K562 (cell line): ENCODE measurements around the gene USP1. TPM values are rescaled to one million over a fixed set of nuclear protein-coding genes. Genes with fewer than 3 reads are reported as not detected.

Source experiments
- BACH1 ChIP-seq: fragments of 200-800 bp; sonication (Bioruptor generic); IDR thresholded peaks from 2 replicates; pipeline ENCODE4 v1.6.1; 2016; ENCODE audit warnings: missing genetic modification characterization, missing compliant biosample characterization
- BHLHE40 ChIP-seq: IDR thresholded peaks from 2 replicates; pipeline ENCODE4 v1.6.1; 2011; ENCODE audit warnings: low read length, improper control_type of control experiment
- C11orf30 ChIP-seq: fragments of 450-650 bp; IDR thresholded peaks from 2 replicates; pipeline ENCODE4 v1.6.1; 2016; ENCODE audit warnings: low read depth, mild to moderate bottlenecking
- CBFA2T3 ChIP-seq: fragments of 450-650 bp; IDR thresholded peaks from 2 replicates; pipeline ENCODE4 v1.6.1; 2017
- CC2D1A ChIP-seq: fragments of 450-650 bp; IDR thresholded peaks from 2 replicates; pipeline ENCODE4 v1.6.1; 2017; ENCODE audit warnings: mild to moderate bottlenecking
- HLTF ChIP-seq: fragments of 450-650 bp; IDR thresholded peaks from 2 replicates; pipeline ENCODE4 v1.6.1; 2016
- HNRNPH1 ChIP-seq: fragments of 200-400 bp; formaldehyde crosslinking; optimal IDR thresholded peaks from 2 replicates; pipeline ENCODE3; 2017; ENCODE audit warnings: low read depth, mild to moderate bottlenecking, low read length, moderate library complexity
- KLF1 ChIP-seq: fragments of 450-650 bp; IDR thresholded peaks from 2 replicates; pipeline ENCODE4 v1.6.1; 2016; ENCODE audit warnings: missing genetic modification characterization, missing compliant biosample characterization
- LARP7 ChIP-seq: fragments of 450-650 bp; IDR thresholded peaks from 2 replicates; pipeline ENCODE4 v1.6.1; 2016
- MAFG ChIP-seq: fragments of 450-650 bp; conservative IDR thresholded peaks from 2 replicates; pipeline ENCODE4 v1.6.1; 2016; ENCODE audit warnings: missing genetic modification characterization, missing compliant biosample characterization
- MCM2 ChIP-seq: fragments of 450-650 bp; IDR thresholded peaks from 2 replicates; pipeline ENCODE4 v1.6.1; 2017; ENCODE audit warnings: low read depth, mild to moderate bottlenecking
- OTX1 ChIP-seq: fragments of 450-650 bp; formaldehyde crosslinking; IDR thresholded peaks from 2 replicates; pipeline ENCODE4 v1.4.0; 2022; ENCODE audit warnings: mild to moderate bottlenecking
- PTRF ChIP-seq: fragments of 450-650 bp; IDR thresholded peaks from 2 replicates; pipeline ENCODE4 v1.6.1; 2016; ENCODE audit warnings: mild to moderate bottlenecking, missing genetic modification characterization, missing compliant biosample characterization
- YY1 ChIP-seq, 3 experiments: IDR thresholded peaks; 2 replicates each; pipeline ENCODE4 v1.6.1; 2011; ENCODE audit warnings: low read length in 2 of 3, mild to moderate bottlenecking in 2 of 3, moderate library complexity in 2 of 3, borderline replicate concordance in 1 of 3, control low read depth in 1 of 3, low read depth in 1 of 3; ENCODE audit not compliant: insufficient read depth in 3 of 3, insufficient replicate concordance in 2 of 3, control insufficient read depth in 1 of 3, insufficient read length in 1 of 3; ENCODE audit errors: extremely low read depth in 1 of 3
- ZNF143 ChIP-seq: sonication (generic); formaldehyde crosslinking; IDR thresholded peaks from 2 replicates; pipeline ENCODE4 v1.9.0; 2022; ENCODE audit warnings: mild to moderate bottlenecking, missing genetic modification reagents
- ZNF175 ChIP-seq: fragments of 200-800 bp; sonication (Bioruptor generic); IDR thresholded peaks from 2 replicates; pipeline ENCODE4 v1.6.1; 2016; ENCODE audit warnings: low read depth, mild to moderate bottlenecking, missing genetic modification characterization, missing compliant biosample characterization
- ZNF239 ChIP-seq: fragments of 250-450 bp; sonication (Bioruptor Pico); IDR thresholded peaks from 2 replicates; pipeline ENCODE4 v1.4.0; 2020; ENCODE audit warnings: mild to moderate bottlenecking
- ZNF280A ChIP-seq: fragments of 450-650 bp; IDR thresholded peaks from 2 replicates; pipeline ENCODE4 v1.6.1; 2018; ENCODE audit warnings: mild to moderate bottlenecking, low read depth; ENCODE audit not compliant: partially characterized antibody
- ZNF3 ChIP-seq: fragments of 250-450 bp; sonication (Bioruptor Pico); IDR thresholded peaks from 2 replicates; pipeline ENCODE4 v1.5.0; 2021; ENCODE audit warnings: mild to moderate bottlenecking, moderate library complexity
- polyA plus RNA-seq, 8 experiments: library from polyadenylated mRNA; depleted of rRNA in 4 of 8; stranded (reverse) in 5 of 8; unstranded in 3 of 8; fragments of >200 nt; fragmentation: Nextera tagmentation in 2 of 8; fragmentation: Illumina TruSeq in 1 of 8; extraction: Ambion mirVana in 2 of 8; extraction: Trizol in 1 of 8; gene quantifications; 2 replicates each; pipeline versions ENCODE4 v1.2.1 to v1.2.3, GENCODE V29; 2011 to 2014; ENCODE audit warnings: inconsistent platforms in 1 of 8, missing spikeins in 1 of 8
- total RNA-seq, 7 experiments: library from RNA; depleted of rRNA in 6 of 7; stranded (reverse); fragments of >200 nt in 6 of 7; fragmentation: Illumina TruSeq in 2 of 7; extraction: Trizol in 2 of 7; gene quantifications; 2 replicates each; pipeline versions ENCODE4 v1.2.1 to v1.2.3, GENCODE V29; 2011 to 2021; ENCODE audit warnings: low replicate concordance in 1 of 7
- TF ChIP-seq, protein P1 (sequence below): fragments of 250-450 bp; sonication (Bioruptor Pico); IDR thresholded peaks from 2 replicates; pipeline ENCODE4 v1.5.0; 2021; ENCODE audit warnings: mild to moderate bottlenecking, borderline replicate concordance
- TF ChIP-seq, protein P2 (sequence below): fragments of 250-450 bp; sonication (Bioruptor Pico); IDR thresholded peaks from 2 replicates; pipeline ENCODE4 v1.9.0; 2021; ENCODE audit warnings: mild to moderate bottlenecking, inconsistent platforms
- TF ChIP-seq, protein P3 (sequence below): sonication (generic); formaldehyde crosslinking; IDR thresholded peaks from 2 replicates; pipeline ENCODE4 v1.8.1; 2022; ENCODE audit warnings: missing genetic modification reagents

Gene USP1
- total and polyA plus RNA-seq, 9 of the 15 experiments (the other 6 are each of a cell fraction or from before 2014, with no cell fraction given), result 27.3 to 87.9 (median 51.7) TPM

DNA sequence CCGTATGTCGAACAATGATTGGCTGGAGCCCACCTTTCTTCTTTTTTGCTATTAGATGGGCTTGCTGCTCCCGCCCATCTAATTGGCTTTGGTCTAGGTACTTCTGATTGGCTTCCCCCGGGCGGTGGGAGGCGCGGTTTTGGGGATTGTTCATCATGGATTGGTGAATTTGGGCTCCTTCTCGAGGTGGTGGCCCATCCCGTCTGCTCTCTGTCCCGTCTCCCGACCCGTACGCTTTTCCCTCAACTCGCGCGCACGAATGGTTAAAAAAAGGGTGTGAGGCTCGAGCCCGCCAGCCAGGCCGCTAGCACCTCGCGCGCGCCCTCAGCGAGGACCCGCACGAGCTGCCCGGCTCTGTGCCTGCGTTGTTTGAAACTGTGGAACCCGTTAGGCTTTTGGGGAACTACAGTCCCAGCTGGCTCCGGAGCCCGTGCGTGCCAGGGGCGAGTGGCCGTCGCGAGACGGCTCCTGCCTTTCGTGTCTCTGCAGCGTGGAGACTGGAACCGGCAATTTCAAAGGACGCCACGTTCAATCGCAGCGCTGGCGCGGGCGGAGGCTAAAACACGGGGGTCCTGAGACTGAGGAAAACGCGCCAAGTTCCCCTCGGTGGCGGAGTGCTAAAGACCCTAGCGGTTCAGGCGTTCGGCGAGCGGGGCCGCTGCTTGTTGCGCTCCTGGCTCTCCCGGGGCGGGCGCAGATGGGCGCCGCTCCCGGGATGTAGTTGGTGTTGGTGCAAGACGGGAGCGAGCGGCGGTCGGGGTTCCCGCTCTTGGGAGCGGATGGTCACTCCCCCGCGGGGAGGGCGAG is at the start of gene USP1 (continued):
- TF ChIP-seq, protein P1, sequence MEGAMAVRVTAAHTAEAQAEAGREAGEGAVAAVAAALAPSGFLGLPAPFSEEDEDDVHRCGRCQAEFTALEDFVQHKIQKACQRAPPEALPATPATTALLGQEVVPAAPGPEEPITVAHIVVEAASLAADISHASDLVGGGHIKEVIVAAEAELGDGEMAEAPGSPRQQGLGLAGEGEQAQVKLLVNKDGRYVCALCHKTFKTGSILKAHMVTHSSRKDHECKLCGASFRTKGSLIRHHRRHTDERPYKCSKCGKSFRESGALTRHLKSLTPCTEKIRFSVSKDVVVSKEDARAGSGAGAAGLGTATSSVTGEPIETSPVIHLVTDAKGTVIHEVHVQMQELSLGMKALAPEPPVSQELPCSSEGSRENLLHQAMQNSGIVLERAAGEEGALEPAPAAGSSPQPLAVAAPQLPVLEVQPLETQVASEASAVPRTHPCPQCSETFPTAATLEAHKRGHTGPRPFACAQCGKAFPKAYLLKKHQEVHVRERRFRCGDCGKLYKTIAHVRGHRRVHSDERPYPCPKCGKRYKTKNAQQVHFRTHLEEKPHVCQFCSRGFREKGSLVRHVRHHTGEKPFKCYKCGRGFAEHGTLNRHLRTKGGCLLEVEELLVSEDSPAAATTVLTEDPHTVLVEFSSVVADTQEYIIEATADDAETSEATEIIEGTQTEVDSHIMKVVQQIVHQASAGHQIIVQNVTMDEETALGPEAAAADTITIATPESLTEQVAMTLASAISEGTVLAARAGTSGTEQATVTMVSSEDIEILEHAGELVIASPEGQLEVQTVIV (CRISPR knock-in tag), result no peak
- TF ChIP-seq ZNF280A, result no peak
- TF ChIP-seq HLTF, result no peak
- TF ChIP-seq CC2D1A, result peak; percentile 92
- TF ChIP-seq OTX1, result peak; percentile 63; the same call in 1 of the 2 replicates
- TF ChIP-seq MCM2, result no peak
- TF ChIP-seq LARP7, result no peak
- peak; percentile 83; the same call in 1 of the 2 replicates for TF ChIP-seq BACH1 (tag)
- TF ChIP-seq, protein P2, sequence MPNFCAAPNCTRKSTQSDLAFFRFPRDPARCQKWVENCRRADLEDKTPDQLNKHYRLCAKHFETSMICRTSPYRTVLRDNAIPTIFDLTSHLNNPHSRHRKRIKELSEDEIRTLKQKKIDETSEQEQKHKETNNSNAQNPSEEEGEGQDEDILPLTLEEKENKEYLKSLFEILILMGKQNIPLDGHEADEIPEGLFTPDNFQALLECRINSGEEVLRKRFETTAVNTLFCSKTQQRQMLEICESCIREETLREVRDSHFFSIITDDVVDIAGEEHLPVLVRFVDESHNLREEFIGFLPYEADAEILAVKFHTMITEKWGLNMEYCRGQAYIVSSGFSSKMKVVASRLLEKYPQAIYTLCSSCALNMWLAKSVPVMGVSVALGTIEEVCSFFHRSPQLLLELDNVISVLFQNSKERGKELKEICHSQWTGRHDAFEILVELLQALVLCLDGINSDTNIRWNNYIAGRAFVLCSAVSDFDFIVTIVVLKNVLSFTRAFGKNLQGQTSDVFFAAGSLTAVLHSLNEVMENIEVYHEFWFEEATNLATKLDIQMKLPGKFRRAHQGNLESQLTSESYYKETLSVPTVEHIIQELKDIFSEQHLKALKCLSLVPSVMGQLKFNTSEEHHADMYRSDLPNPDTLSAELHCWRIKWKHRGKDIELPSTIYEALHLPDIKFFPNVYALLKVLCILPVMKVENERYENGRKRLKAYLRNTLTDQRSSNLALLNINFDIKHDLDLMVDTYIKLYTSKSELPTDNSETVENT (CRISPR knock-in tag), result no peak
- TF ChIP-seq ZNF3 (CRISPR knock-in tag), result no peak
- TF ChIP-seq PTRF (tag), result no peak
- TF ChIP-seq KLF1 (tag), result peak; percentile 16; the same call in 1 of the 2 replicates
- TF ChIP-seq ZNF175, result peak; percentile 2; the same call in 1 of the 2 replicates
- TF ChIP-seq ZNF239 (CRISPR knock-in tag), result no peak
- TF ChIP-seq C11orf30, result no peak; the same call in 1 of the 2 replicates
- TF ChIP-seq BHLHE40, result peak; percentile 36
- no peak for TF ChIP-seq ZNF143 (CRISPR knock-in tag)
- TF ChIP-seq, protein P3, sequence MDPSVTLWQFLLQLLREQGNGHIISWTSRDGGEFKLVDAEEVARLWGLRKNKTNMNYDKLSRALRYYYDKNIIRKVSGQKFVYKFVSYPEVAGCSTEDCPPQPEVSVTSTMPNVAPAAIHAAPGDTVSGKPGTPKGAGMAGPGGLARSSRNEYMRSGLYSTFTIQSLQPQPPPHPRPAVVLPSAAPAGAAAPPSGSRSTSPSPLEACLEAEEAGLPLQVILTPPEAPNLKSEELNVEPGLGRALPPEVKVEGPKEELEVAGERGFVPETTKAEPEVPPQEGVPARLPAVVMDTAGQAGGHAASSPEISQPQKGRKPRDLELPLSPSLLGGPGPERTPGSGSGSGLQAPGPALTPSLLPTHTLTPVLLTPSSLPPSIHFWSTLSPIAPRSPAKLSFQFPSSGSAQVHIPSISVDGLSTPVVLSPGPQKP (CRISPR knock-in tag), result no peak
- TF ChIP-seq MAFG (tag), result no peak
- TF ChIP-seq YY1 (IDR thresholded peaks at IDR 0.05; ENCODE audit: borderline replicate concordance in 1 of 3, control insufficient read depth in 1 of 3, extremely low read depth in 1 of 3, insufficient read depth in 3 of 3, insufficient read length in 1 of 3, insufficient replicate concordance in 2 of 3, low read depth in 1 of 3, low read length in 2 of 3), result peak in 1 of 3 experiments; percentile 38
- TF ChIP-seq CBFA2T3, result no peak
- TF ChIP-seq HNRNPH1, result no peak
